Stimulated activated CD4-positive, alpha-beta T cell treated with anti-CD3 and anti-CD28 coated beads, Interleukin-1b, Interleukin-23, amount 100 ng/mL, for 48 hours (primary cell): Measurements from ENCODE around the gene TBX20.

ENCODE experiments used
- DNase-seq: peaks from one replicate; pipeline ENCODE4 v3.0.0-alpha.2; 2020

Gene TBX20, protein sequence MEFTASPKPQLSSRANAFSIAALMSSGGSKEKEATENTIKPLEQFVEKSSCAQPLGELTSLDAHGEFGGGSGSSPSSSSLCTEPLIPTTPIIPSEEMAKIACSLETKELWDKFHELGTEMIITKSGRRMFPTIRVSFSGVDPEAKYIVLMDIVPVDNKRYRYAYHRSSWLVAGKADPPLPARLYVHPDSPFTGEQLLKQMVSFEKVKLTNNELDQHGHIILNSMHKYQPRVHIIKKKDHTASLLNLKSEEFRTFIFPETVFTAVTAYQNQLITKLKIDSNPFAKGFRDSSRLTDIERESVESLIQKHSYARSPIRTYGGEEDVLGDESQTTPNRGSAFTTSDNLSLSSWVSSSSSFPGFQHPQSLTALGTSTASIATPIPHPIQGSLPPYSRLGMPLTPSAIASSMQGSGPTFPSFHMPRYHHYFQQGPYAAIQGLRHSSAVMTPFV

DNA sequence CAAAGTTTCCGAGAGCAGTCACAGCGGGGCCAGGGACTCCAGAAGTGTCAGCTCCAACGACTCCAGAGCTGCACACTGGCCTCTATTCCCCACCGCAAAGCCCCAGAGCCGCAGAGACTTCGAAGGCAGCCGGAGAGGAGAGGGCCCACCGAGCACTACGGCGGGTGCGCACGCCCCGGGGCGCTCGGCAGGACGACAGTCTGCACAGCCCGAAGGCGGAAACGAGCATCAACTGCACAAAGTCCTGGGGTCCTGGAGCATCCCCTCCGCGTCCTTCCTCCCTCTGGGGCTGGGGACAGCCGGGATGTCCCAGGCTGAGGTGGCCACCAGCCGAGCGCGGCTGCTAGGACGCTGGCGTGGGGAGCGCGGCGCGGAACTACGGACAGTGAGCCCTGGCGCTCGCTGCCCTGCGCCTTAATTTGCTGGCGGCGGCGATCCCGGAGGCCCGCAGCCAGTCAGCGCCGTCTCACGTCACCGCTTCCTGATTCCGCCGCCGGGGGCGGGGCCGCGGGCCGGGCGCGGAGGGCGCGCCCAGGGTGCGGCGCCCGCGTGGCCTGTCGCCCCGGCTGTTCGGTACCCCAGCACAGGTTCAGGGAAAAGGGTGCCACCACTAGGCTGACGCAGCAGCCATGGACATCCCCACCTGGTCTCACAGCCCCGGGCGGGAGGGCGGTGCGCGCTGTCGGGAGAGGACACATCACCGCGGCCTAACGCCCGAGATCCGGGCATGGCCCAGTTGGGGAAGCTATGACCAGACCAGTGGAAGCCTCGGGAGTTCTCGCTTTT is at the start of gene TBX20:
TSS of gene TBX20 (minus strand) at position 391 of the 786 bp plus-strand sequence. CDS start 480 bp downstream, outside the sequence.
- peak; percentile 32 for DNase-seq

DNA sequence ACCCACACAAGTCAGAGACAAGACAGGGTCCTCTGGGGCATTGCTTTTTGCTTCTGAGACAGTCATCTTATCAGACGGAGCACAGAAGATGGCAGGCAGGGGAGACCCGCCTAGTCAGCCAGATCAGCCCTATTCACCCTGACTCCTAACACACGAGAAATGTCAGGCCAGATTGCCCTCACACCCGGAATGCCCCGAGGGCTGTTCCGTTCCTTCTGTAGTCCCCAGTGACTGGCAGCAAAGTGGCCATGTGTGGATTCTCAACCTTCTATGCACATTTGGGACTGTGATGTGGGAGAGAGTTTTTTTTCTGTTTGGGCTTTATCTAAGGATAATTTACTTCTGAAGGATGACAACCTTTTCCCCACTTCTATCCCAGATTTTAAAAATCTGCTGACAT is 35.5 kb upstream of the TBX20 start:
- DNase-seq, result no peak

DNA sequence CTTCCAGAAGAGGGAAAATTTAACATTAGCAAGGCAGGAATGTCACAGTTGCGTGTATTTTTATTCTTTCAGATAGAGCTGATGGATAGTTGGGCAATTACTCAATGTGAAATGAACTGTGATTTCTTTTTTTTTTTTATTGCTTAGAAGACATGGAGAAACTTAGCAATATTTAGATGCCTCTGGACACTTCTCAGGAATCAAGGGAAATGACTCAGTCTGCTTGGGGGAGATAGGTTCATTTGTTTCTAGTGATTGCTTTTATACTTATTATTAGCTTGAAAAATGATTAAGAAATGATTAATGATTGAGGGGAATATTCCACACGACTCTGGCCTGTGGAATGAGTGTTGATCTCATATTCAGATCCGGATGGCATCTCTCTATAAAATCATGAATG is 33.1 kb upstream of the TBX20 start:
- no peak for DNase-seq

DNA sequence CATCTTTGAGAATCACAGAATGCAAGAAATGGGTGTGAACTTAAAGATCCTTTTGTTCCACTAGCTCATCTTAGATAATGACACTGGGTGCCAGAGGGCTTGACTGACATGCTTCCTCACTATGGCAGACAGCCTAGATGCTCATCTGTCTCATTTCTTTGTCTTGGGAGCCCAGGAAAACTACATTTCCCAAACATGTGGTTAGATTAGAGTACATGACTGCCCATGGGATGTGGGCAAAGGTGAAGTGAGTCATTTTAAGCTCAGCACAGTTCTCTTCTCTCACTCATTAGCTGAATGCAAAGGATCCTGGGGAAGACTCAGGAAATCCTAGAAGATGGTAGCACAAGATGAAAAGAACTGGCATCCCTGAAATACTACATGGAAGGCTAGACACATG is 32.5 kb upstream of the TBX20 start:
- DNase-seq, result no peak

DNA sequence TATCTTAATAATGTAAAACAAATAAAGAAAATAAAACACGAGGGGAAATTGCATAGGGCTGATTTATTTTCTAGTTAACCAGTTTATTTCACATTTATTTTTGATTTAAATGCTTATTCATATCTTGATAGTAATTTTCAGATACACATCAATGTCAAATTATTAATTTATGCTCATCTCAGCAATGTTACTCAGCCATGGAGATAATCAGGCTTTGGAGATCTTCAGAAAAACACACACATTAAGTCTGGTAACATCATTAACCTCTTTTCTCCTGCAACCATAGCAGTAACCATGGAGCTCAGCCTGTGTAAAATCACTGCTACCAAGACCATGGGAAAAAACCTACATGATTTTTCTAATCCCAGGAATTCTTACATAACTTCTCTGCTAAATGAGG is 31.9 kb upstream of the TBX20 start:
- no peak for DNase-seq

DNA sequence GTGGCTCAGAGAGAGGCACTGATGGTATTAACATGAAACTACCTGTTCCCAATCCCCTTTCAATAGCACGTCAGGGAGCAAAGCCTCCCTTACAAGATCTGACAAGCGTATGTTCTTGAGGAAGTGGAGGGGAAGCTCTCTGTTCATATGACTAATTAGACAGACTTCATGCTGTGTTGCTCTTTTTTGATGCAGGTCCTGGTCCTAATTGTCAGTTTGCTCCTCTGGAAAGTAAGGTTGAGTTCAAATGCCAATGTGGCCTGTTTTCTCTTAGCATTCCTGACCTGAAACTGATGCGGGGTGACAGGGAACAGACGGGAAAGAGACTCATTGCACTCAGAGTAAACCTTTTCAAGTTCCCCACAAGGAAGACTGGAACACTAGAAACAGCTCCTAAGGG is 27.0 kb upstream of the TBX20 start:
- no peak for DNase-seq

DNA sequence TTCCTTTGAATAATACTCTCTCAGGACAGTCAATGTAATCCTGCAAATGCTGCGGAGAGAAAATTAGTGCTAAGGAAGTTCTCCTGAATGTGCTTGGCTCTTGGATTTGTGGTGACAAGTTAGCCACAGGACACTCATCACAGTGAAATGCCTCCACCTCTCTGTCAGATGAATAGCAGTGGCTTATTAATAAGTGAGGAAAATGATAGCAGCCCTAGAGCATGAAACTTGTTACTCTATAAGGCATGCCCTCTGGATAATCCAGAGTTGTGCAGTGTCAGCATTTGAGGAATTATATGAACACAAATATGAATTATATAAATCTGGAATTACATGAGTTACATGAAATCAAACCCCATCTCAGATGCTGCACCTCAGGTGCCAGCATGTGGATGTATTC is 23.5 kb upstream of the TBX20 start:
- DNase-seq, result no peak

DNA sequence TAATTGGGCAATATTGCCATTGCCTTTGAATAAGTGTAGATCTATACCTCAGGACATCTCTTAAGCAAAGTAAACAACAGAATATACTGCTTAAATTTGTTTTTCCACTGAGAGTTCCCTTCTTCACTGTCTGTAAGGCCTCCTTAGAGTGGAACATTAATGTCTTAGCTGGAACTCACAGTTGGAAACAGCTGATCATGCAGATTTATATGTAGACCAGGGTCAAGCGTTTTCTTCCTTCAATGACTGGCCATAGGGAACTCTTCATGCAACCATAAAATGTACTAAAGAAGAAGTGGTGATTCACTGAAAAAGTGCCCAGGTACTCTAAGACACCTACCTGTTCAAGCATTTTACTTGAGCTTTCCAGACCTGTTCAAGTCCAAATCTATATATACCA is 18.3 kb upstream of the TBX20 start:
- no peak for DNase-seq

DNA sequence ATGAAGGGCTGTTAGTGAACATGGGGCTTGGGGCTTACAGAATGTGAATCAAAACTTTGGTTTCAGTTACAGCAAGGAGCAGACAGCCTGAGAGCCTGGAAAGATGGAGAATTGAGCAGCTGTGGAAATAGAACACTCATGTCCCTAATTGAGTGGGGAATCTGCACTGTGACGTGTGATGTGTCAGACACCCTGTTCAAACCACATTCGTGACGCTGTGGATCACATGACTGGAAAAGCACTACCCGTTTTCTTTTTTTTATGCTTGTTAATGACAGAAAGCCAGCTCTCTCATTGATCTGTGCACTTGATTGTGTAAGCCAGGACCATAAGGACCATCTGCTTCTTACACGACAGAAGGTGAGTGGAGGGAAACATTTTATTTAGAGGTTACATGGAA is 15.1 kb upstream of the TBX20 start:
- DNase-seq, result no peak

DNA sequence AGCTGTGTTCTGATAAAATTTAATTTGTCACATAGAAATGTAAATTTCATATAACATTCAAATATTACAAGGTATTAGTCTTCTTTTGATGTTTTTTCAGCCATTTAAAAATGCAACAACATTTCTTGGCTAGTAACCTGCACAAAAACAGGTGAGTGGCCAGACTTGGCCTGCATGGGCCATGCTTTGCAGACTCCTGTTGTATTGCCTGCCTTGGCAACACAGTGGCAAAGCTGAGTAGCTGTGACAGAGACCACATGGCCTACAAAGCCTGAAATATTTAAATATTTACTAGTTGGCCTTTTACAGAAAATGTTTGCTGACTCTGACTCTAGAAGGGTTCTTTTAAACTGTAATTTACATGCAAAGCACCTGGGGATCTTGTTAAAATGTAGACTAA is 13.5 kb upstream of the TBX20 start:
- DNase-seq, result no peak

DNA sequence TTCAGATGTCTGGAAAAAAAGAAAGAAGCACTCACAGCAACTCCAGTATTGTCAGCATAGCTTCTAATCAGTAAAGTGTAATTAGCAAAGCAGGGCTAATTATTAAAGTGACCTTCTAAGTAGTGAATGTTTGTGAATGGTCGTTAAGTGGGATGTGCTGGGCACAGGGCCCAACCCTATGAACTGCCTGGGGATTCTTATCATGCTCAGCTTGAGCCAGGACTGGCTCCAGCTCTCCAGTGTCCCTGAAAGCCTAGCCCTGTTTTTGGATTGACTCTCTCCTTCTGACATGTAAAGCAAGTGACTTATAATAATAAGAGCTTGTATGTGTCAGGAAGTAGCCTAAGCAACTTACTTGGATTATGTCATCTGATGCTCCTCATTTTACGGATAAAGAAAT is 9.5 kb upstream of the TBX20 start:
- DNase-seq, result no peak

DNA sequence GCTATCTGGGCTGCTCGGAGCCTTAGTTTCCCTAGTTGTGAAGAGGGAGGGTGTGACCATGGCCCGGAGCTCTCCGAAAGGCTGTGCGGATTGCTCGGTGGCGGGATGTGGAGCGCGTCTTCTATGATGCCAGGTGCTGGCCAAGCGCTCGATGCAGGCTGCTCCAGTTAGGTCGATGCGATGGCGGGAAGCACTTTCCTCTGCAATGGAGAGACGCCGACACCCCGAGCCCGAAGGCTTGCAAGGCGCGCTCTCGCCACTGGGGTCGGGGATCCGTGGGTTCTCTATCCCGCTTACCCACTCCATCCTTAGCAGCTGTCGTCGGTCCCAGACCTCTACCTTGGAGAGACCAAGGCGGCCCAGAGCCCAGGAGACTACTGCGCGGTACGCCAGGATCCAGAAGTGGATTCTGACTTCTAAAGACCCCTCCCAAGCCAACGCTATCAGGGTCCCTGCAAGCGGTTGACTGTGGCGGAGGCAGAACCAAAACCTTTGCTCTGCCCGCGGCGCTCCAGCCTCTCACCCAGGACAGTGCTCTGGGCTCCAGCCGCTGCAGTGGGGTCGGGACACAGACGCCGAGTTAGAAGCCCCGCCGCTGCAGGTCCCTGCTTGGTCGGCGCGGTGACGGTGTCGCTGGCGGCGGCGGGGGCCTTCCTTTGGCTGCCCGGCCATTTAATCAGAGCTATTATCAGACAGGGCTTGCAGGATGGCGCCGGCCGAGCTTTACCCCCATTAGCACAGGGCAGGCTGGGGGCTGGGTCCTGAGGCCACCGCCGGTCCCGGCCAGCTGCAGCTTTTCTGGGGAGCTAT is 7.8 kb upstream of the TBX20 start:
- no peak for DNase-seq

DNA sequence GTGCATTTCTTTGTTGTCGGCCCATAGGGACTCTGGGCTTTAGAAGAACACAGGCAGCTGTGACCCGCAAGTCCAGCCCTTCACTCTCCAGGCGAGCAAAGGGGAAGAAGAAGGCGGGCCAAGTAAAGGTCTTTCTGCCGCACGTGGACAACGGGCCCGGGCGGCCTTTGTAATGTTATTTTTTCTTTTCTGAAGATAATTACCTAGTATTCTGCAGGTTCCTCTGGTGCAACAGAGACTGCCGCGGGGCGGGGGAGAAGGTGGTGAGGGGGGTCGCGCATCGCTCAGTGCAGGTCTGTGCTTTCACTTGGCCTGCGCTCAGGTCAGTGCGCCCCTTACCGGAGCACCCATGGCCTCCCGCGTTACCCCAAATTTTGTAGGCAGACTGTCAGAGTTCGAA is 7.1 kb upstream of the TBX20 start:
- no peak for DNase-seq

DNA sequence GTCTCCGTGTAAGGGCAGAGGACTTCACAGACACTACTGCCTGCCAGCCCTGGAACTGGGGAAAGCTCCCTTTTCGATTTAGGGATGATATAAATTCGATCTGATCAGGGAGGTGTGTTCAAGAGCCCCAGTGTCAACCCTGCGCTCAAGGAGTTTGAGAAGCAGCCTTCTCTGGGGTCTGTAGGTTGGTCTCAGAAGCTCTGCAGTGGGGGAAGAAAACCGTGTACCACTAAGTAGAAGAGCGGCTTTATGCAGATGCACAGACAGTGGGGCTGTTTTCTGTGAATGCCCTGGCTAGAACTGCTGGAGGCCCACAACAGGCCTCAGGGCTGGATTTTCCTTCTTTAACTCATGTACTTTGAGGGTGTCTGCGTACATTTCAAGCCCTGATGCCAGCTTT is 6.3 kb upstream of the TBX20 start:
- DNase-seq, result no peak

DNA sequence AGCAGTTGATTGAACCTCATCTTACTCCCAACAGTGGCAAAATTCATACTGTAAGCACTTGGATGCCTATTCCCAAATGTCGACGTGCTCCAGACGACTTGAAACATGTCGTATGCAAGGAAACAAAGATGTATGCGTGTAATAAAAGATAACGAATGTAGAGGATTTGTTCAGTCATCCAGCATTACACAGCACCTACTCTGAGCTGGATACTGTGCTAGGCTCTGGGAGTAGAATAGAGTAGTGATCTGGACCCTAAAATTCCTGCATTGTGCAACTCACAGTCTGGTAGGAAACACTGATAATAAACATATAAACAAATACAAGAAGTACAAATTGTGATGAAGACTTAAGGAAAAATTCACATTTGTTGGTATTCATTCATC is 5.6 kb upstream of the TBX20 start:
- no peak for DNase-seq

DNA sequence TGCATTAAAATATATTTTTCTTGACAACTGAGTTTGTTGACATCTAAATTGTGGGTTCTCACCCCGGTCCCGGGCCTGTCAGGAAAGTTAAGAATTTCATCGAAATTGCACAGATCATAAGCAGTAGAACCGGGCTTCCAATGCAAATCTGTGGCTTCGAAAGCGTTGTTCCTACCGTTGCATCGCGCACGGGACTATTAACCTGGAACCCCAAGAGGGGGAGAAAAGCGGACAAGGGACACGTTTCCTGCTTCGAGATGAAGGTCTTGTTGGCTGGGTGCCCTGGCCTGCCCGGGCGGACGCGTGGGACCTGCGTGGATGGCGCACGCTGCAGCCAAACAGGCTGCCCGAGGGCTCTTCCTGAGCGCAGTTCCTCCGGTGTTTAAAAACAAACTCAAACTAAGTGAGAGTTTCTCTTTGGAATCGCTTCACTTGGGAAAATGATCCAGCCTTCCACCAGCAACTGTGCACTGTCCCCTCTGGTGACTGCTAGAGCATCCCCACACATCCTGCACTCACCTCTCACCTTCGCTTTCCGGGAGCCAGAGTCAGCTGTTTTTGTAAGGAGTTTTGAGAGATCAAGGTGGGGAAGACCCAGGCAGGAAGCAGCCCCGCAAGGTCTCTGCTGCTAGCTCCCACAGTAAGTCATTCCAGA is 5.1 kb upstream of the TBX20 start:
- no peak for DNase-seq

DNA sequence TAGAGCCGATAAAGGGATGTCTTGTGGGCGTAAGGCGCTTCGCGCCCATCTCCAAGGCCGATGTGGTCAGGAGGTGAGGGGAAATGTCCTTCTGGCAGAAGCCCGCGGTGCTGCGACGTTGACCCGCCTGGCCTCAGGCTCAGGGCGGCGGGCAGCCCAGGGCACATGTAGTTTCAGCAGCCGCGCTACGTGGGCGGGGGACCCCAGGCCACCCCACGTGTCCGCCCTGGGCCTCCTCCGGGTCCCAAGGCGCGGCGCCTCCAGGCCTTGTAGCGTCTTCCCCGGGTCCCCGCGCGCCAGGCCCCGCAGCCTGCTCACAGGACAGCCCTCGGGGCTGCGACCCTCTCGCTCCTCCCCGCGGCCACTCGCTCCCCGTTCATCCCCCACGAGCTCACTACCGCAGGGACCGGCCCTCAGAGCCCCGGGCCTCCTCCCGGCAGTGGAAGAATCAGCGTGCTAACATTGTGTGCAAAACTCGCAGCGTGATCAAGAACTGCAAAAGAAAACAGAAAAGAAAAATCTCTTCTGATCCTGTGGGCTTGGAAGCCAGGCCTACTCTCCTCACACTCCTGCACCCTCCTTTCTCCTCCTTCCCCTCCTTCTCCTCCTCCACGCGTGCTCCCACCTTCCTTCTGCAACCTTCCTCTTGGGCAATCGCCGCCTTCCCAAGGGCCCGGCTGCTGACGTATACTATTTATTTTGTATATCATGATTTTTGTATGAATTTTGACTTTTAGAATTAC is 4.4 kb upstream of the TBX20 start:
- no peak for DNase-seq

DNA sequence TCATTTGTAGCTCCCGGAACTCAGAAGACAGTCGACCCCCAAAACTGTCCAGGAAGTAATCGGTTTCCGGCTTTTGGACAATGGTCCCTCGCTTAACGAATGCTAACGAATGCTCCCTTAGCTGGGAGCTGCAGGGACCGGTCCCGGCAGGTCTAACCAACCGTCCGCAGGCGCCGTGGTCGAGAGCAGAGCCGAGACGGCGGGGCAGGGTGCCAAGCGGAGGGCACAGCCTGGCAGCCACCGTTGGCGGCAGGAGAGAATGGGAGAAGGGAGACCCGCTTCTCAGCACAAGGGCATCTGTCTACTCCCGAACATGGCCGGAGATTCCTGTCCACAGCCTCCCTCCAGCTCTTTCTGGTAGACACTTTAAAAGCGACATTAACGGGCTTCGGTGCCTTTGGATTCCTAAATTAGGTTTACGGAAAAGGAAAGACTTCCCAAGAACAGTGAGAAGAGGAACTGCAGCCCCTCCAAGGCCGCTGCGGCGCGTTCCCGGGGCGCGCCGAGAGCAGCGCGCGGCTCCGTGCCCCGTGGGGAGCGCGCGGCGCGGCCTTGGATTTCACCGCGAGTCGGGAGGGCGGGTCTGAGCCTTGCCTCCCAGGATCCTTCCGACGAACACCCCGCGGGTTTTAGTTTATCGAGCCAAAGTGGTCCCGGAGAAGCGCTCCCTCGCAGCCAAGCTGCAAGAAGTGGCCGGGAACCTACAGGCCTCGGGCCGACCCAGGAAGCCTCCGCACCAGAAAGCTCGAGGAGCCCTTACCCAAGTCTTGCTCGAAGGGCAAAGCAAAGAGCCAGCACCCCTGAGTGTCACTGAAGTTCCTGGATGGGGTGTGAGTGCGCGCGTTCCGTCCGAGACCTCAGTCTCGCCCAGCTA is 3.6 kb upstream of the TBX20 start:
- DNase-seq, result no peak

DNA sequence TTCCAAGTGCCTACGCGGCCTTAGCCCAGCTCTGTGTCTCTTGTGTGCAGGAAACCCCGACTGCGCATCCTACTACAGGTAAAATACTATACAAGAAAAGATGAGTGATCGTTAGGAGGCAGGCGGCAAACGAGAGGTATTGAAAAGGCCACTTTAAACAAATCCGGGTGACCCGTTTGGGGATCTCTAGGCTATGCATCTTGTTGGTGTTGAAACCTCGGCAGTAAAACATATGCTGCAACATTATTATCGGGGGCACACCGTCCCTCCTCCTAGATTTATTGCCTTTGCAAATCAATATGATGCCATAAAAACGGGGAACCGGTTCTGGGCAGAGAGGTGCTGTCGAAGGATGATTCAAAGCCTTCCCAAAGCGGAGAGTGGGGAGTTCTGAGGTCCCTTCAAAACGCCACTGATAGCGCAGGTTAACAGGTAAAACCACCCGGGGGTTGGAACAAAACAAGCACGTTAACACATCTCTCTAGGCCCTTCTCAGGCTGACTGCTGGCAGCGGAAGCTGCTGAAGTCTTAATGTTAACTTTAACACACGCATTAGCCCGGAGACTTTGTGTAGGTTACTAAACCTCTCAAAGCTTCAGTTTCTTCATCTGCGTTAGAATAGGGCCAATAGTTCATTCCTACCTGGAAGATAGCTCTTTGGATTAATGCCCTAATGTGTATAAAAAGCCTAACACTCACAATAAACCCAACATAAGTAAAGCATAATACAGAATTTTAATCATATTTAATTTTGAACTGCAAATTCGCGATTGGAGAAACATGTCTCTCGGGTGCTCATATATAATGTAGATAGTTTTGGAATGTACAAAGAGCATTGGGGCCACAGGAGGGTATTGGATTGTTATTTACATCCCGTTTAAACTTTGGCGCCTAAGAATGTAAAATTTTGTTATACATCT is 2.6 kb upstream of the TBX20 start:
- no peak for DNase-seq
